Esophagus mucosa (tissue), 1 donor: ENCODE measurements around the gene SLX4. TPM values are rescaled to one million over a fixed set of nuclear protein-coding genes. Genes with fewer than 3 reads are reported as not detected.

Source experiments
- ATAC-seq: fragments of 200-7000 bp; cut with Tn5 transposase; one replicate; pipeline ENCODE4 v1.9.1; 2020
- total RNA-seq: library from RNA; stranded (reverse); gene quantifications from one replicate; pipeline ENCODE4 v1.2.4, GENCODE V29; 2023
- donor health status: DM: yes; HTN: yes; CAD: no.

The SLX4 gene
- total RNA-seq, 1 donor from 2014 or later = 4.0 TPM

DNA sequence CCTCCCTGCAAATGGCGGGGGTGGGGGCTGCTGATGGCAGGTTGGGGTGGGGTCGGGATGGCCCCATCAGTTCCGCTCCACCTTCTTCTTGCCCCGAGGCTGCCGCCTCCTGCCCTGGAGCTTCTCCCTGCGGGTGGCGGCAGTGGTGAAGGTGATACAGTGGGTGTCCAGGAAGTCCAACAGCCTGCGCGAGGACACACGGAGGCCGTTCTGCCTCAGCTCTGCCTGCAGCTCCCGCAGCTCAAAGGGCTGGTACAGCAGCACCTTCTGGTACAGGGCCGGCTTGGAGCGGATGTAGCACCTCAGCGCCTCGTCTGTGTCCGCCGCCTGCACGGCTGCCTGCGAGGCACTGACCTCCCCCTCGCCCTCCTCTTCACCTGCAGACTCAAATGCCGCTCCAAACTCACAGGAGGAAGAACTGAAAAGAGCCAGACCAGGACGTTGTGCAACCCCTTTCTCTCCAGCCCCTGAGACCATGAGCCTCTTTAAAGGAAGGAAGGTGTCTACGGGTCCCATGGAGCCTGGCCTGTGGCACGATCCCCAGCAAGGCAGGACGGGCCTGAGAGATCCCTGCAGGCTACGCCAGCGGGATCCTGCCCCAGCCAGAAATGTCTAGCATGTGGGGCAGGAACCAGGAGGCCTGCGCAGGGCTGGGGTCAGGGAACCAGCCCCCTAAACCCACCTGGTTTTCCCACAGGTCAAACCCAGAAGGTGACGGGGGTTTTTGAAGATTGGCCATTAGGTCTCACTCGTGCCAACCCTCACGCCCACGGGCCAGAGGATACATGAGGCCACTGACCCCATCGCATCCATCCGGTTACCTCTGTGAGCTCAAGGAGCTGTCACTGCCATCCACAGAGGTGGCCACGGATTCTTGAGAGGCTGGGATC is 28.9 kb downstream of the SLX4 start:
- ATAC-seq = no peak

- no peak for ATAC-seq
Measured at GRCh38 chr16:3581392-3581791, 30.0 kb downstream of the SLX4 start.

GRCh38 chr16:3580686-3581085 is 30.7 kb downstream of the SLX4 start:
- ATAC-seq = no peak

- ATAC-seq = no peak
Measured at GRCh38 chr16:3580251-3580651, 31.2 kb downstream of the SLX4 start.

DNA sequence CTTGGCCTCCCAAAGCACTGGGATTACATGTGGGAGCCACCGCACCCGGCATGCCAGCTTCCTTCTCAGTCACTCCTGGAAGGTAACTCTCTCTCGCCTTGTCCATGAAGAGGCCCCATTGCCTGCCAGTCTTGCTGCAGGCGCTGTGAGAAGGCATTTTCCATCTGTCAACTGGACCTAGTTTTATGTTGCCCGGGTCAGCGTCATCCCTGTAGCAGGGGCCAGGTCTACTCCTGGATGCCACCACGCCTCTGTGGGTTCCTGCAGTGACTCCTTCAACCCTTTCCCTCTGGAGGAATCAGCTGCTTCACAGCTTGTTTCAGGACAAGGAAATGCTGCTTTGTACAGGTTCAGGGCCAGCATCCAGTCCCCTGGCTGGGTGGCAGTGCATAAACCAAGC is 31.6 kb downstream of the SLX4 start:
- ATAC-seq = no peak

- peak; percentile 31 for ATAC-seq
Measured at GRCh38 chr16:3578610-3579551, 32.5 kb downstream of the SLX4 start.

- no peak for ATAC-seq
Measured at GRCh38 chr16:3578121-3578520, 33.3 kb downstream of the SLX4 start.

DNA sequence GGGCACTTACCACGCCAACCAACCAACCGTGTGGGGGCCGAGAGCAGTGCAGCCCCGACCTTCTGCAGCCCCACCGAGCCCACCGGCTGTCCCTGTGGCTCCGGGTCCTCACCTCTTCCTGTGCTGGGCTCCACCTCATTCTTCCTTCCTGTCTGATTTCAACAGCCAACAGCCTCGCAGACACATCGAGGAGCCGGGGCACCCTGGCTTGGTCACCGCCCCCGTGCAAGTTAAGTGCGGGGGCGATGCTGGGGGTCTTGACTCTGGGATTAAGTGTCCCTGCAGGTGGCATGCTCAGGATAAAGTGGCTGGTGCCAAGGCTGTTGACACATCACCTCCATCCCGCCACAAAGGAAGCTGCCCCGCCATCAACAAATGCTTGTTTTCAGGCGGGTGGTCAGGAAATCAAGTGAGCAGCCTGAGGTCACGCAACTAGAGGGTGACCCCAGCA is 34.1 kb downstream of the SLX4 start, which contains the start of gene NLRC3:
Gene NLRC3 (minus strand): TSS at position 102 of the 451 bp plus-strand sequence. CDS start 12,367 bp downstream, outside the sequence.
- ATAC-seq = peak; percentile 12

DNA sequence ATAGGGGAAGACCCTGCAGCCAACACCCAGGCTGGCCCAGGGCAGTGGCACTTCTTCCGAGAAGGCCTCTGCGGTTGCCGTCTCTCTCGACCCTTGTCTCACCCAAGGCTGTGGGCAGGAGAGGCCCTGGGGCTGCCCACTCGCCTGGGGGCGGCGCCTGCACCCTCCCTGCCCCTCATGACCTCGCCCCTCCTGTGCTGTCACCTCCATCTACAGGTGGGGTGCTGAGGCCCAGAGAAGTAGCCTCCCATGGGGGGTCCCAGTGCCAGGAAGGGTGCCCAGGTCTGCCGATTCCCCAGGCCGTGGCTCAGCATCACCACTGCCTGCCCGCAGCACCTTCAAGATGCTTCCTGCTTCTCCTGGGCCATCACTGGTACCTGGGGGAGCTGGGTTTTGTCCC is 35.2 kb downstream of the SLX4 start:
- no peak for ATAC-seq

DNA sequence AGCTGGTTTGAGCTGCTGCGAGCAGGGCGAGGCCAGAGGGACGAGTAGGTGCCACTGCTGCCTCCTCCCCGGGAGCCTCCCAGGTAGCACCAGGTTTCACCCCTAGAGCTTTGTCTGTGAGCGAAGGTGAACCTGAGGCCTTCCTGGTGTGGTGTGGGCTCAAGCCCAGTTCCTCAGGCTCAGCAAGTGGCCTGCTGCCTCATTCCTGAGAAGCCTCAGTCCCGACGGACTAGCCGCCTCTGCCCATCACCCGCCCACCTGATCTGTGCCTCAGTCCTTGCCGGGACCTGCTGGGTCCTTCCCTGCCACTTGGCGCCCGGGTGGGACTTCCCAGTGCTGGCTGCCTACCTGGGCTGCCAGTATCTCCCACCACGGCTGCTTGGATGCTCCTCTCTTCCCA is 35.9 kb downstream of the SLX4 start:
- no peak for ATAC-seq

DNA sequence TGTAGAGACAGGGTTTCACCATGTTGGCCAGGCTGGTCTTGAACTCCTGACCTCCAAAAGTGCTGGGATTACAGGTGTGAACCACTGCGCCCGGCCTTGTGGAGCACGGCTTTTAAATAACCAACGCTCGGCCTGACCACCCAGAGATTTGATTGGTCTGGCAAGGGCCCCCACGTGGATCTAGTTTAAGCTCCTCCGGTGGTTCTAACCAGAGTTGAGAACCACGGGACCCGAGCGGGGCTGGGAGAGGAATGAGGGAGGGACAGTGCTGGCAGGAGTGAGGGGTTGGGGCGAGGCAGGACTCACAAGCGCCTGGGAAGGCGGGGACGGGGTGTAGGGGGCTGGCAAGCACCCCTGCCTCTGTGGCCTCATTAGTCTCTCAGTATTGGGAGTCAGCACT is 37.2 kb downstream of the SLX4 start:
- no peak for ATAC-seq

GRCh38 chr16:3573146-3573815 is 38.1 kb downstream of the SLX4 start:
- ATAC-seq = no peak

DNA sequence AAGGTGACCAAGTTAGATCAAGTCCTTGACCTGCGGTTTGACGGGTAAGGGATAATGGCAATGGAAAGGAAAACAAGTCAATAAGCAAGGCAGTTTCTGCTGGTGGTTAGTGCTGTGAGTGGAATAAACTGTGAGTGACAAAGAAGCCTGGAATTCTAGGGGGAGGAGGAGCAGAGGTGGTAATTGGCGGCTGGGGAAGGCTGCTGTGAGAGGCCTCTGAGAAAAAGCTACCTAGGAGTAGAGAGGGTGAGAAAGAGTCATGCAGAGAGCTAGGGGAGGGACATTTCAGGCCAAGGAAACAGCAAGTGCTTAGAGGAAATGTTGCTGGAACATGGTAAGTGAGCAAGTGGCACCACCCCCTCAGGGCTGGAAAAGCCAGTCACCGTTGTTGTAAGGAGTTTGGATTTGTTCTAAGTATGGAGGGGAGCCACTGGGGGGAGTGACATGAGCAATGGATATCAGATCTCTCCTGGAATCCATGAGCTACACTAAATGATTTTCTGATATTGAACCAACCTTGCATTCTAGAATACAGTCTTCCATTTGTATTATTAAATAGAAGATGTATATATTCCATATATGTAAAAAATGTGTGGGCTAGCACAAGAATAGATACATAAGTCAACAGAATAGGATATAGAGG is 40.9 kb downstream of the SLX4 start:
- no peak for ATAC-seq

- no peak for ATAC-seq
Measured at GRCh38 chr16:3569851-3570250, 41.6 kb downstream of the SLX4 start.

- ATAC-seq = no peak
Measured at GRCh38 chr16:3566990-3567389, 44.4 kb downstream of the SLX4 start.

- ATAC-seq = no peak
Measured at GRCh38 chr16:3564889-3565141, 46.6 kb downstream of the SLX4 start.

- peak; percentile 12 for ATAC-seq
Measured at GRCh38 chr16:3564130-3564888, 47.1 kb downstream of the SLX4 start.

DNA sequence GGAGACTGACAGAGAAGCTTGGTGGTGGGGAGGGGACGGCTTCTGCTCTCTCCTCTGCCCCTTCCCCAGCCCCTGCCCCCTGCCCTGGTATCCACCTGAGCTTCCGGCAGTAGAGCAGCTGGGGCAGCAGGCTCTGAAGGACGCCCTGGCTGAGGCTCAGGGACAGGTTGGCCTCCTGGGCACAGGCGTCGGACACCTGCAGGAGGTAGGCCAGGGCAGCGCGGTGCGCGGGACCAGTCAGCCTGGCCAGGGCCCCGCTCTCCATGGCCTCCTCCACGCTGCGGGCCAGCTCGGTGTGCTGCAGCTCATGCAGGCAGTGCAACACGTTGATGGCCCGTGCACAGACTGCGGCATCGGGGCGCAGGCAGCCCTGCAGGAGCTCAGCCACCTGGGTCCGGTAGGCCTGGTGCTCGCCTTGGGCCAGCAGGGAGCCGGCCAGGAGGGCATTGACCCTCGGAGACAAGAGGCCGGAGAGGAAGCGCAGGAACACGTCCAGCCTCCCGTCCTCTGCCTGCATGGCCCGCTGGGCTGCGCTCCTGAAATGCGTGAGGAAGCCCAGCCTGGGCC is 48.4 kb downstream of the SLX4 start:
- peak; percentile 18 for ATAC-seq

DNA sequence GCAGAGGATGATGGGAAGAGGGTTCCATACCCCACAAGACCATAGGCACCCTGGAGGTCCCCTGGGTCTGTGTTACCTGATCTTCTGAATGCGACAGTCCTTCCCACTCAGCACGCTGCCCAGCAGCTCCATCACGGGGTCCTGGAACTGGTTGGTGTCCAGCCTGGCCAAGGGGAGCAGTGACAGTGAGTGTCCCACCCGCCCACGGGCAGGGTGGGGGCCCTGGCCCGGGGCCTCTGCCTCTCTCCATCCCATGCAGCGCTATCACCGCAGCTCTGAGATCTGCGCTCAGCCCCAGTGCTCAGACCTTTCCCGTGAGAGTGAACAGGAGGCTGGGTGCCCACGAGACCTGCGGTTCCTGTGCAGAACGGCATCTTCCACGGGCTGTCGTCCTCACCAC is 49.8 kb downstream of the SLX4 start:
- ATAC-seq = no peak

DNA sequence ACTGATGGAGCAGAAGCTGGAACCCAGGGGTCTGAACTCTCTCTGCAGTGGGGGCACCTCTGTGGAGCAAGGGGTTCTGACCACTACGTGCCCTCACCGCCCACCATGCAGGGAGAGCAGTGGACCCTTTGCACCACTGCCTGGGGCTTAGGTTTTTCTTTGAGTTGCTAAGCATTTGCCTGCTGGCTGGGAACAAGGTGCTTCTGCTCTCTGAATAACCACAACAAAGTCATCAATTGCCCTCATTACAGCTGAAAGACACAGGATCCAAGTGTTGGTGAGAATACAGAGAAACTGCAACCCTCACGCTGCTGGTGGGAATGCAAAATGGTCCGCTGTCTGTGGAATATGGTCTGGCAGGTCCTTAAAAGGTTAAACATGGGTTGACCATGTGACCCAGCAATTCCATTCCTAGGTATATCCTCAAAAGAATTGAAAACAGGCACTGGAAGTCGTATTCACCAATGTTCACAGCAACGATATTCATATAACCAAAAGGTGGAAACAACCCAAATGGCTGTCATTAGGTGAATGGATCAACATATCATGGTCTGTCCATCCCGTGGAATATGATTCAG is 57.0 kb downstream of the SLX4 start:
- ATAC-seq = no peak
